ENCODE measurements around the gene LPIN1. TPM values are rescaled to one million over a fixed set of nuclear protein-coding genes. Genes with fewer than 3 reads are reported as not detected.

Gene LPIN1
- total and polyA plus RNA-seq, 2 of the 13 experiments (the other 11 are each of a cell fraction or from before 2014, with no cell fraction given) = 9.7 to 19.4 TPM

DNA sequence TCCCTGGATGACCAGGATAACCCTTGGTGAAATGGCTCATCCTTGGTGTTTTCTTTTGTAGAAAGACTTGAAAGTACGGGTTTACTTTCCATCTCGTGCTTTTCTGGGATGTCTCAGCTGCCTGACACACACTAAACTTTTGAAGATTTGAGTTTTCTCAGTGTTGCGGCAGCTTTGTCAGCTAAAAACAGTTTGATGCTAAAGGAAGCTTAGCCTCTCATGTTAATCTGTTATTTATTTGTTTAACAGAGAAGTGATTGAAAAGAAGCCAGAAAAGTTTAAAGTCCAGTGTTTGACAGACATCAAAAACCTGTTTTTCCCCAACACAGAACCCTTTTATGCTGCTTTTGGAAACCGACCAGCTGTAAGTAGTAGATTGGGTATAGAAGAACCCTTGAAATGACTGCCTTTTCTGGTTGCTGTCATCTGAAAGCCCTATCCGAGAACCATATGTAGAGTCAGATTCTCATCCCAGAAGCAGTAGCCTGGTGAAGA, 72.8 kb downstream of the LPIN1 start (continued):
- TF ChIP-seq CEBPZ (IDR thresholded peaks at IDR 0.05; ENCODE audit: low read length) = no peak
- TF ChIP-seq, protein P1, sequence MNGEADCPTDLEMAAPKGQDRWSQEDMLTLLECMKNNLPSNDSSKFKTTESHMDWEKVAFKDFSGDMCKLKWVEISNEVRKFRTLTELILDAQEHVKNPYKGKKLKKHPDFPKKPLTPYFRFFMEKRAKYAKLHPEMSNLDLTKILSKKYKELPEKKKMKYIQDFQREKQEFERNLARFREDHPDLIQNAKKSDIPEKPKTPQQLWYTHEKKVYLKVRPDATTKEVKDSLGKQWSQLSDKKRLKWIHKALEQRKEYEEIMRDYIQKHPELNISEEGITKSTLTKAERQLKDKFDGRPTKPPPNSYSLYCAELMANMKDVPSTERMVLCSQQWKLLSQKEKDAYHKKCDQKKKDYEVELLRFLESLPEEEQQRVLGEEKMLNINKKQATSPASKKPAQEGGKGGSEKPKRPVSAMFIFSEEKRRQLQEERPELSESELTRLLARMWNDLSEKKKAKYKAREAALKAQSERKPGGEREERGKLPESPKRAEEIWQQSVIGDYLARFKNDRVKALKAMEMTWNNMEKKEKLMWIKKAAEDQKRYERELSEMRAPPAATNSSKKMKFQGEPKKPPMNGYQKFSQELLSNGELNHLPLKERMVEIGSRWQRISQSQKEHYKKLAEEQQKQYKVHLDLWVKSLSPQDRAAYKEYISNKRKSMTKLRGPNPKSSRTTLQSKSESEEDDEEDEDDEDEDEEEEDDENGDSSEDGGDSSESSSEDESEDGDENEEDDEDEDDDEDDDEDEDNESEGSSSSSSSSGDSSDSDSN (CRISPR knock-in tag; IDR thresholded peaks at IDR 0.05) = no peak
- TF ChIP-seq REXO4 (CRISPR knock-in tag; IDR thresholded peaks at IDR 0.05; ENCODE audit: borderline replicate concordance) = no peak
- no peak; the same call in 1 of the 2 replicates for TF ChIP-seq CBFB (CRISPR knock-in tag; IDR thresholded peaks at IDR 0.05)
- TF ChIP-seq MATR3 (CRISPR knock-in tag; IDR thresholded peaks at IDR 0.05) = no peak
- TF ChIP-seq ZNF614 (CRISPR knock-in tag; IDR thresholded peaks at IDR 0.05; ENCODE audit: borderline replicate concordance) = peak; percentile 89
- TF ChIP-seq SOX6 (IDR thresholded peaks at IDR 0.05) = no peak
- peak; percentile 91 for TF ChIP-seq SOX6 (CRISPR knock-in tag; IDR thresholded peaks at IDR 0.05)
- TF ChIP-seq GTF2F1 (IDR thresholded peaks at IDR 0.05; ENCODE audit: low read length) = no peak
- TF ChIP-seq ISX (CRISPR knock-in tag; conservative IDR thresholded peaks at IDR 0.05) = no peak
- TF ChIP-seq TERF1 (CRISPR knock-in tag; IDR thresholded peaks at IDR 0.05) = no peak
- no peak for TF ChIP-seq RNF2 (conservative IDR thresholded peaks at IDR 0.05; ENCODE audit: low read depth)
- TF ChIP-seq ZNF598 (CRISPR knock-in tag; IDR thresholded peaks at IDR 0.05; ENCODE audit: borderline replicate concordance) = no peak
- TF ChIP-seq ZNF841 (CRISPR knock-in tag; IDR thresholded peaks at IDR 0.05; ENCODE audit: borderline replicate concordance) = no peak
- peak; percentile 68; the same call in 1 of the 2 replicates for TF ChIP-seq TGIF2 (CRISPR knock-in tag; IDR thresholded peaks at IDR 0.05)
- TF ChIP-seq, protein P2, sequence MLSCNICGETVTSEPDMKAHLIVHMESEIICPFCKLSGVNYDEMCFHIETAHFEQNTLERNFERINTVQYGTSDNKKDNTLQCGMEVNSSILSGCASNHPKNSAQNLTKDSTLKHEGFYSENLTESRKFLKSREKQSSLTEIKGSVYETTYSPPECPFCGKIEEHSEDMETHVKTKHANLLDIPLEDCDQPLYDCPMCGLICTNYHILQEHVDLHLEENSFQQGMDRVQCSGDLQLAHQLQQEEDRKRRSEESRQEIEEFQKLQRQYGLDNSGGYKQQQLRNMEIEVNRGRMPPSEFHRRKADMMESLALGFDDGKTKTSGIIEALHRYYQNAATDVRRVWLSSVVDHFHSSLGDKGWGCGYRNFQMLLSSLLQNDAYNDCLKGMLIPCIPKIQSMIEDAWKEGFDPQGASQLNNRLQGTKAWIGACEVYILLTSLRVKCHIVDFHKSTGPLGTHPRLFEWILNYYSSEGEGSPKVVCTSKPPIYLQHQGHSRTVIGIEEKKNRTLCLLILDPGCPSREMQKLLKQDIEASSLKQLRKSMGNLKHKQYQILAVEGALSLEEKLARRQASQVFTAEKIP (CRISPR knock-in tag; IDR thresholded peaks at IDR 0.05; ENCODE audit: borderline replicate concordance) = no peak
- no peak for TF ChIP-seq ZNF225 (CRISPR knock-in tag; IDR thresholded peaks at IDR 0.05)
- TF ChIP-seq ONECUT2 (CRISPR knock-in tag; IDR thresholded peaks at IDR 0.05) = no peak
- TF ChIP-seq KAT7 (CRISPR knock-in tag; IDR thresholded peaks at IDR 0.05; ENCODE audit: borderline replicate concordance) = no peak
- TF ChIP-seq KLF15 (CRISPR knock-in tag; IDR thresholded peaks at IDR 0.05; ENCODE audit: borderline replicate concordance) = no peak
- no peak for TF ChIP-seq DMAP1 (CRISPR knock-in tag; IDR thresholded peaks at IDR 0.05)
- TF ChIP-seq MED13 (CRISPR knock-in tag; IDR thresholded peaks at IDR 0.05) = no peak
- TF ChIP-seq, protein P3, sequence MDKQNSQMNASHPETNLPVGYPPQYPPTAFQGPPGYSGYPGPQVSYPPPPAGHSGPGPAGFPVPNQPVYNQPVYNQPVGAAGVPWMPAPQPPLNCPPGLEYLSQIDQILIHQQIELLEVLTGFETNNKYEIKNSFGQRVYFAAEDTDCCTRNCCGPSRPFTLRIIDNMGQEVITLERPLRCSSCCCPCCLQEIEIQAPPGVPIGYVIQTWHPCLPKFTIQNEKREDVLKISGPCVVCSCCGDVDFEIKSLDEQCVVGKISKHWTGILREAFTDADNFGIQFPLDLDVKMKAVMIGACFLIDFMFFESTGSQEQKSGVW (CRISPR knock-in tag; IDR thresholded peaks at IDR 0.05; ENCODE audit: borderline replicate concordance) = no peak
